NCI-H510A (cell line): ENCODE results near the gene PDE8B.

ENCODE experiments used
- DNase-seq: peaks from one replicate; lab custom pipeline; 2025; lab: John Stamatoyannopoulos, UW

The PDE8B gene

GRCh38 chr5:77319117-77319804 is 108.8 kb downstream of the PDE8B start:
- no peak for DNase-seq

- DNase-seq, result no peak
Observed at GRCh38 chr5:77321793-77322394, 111.4 kb downstream of the PDE8B start.

GRCh38 chr5:77322406-77322805 is 111.9 kb downstream of the PDE8B start:
- DNase-seq, result no peak

GRCh38 chr5:77325921-77326541 is 115.6 kb downstream of the PDE8B start:
- DNase-seq, result no peak

GRCh38 chr5:77326986-77327734 is 116.7 kb downstream of the PDE8B start:
- no peak for DNase-seq

- DNase-seq, result no peak
Observed at GRCh38 chr5:77328930-77329647, 118.6 kb downstream of the PDE8B start.

GRCh38 chr5:77329664-77330430 is 119.4 kb downstream of the PDE8B start:
- DNase-seq, result no peak

GRCh38 chr5:77333036-77333435 is 122.6 kb downstream of the PDE8B start:
- DNase-seq, result no peak

GRCh38 chr5:77333451-77334123 is 123.1 kb downstream of the PDE8B start:
- DNase-seq, result no peak

- no peak for DNase-seq
Observed at GRCh38 chr5:77337246-77337645, 126.8 kb downstream of the PDE8B start.

GRCh38 chr5:77337686-77338085 is 127.2 kb downstream of the PDE8B start:
- no peak for DNase-seq

GRCh38 chr5:77339337-77339890 is 128.9 kb downstream of the PDE8B start:
- no peak for DNase-seq

GRCh38 chr5:77343165-77343564 is 132.7 kb downstream of the PDE8B start:
- DNase-seq, result no peak

- no peak for DNase-seq
Observed at GRCh38 chr5:77347435-77348098, 137.1 kb downstream of the PDE8B start.

GRCh38 chr5:77353251-77353650 is 142.8 kb downstream of the PDE8B start:
- DNase-seq, result no peak

- DNase-seq, result no peak
Observed at GRCh38 chr5:77354454-77354853, 144.0 kb downstream of the PDE8B start.

- no peak for DNase-seq
Observed at GRCh38 chr5:77355080-77355479, 144.6 kb downstream of the PDE8B start.

- no peak for DNase-seq
Observed at GRCh38 chr5:77355751-77356150, 145.3 kb downstream of the PDE8B start.

GRCh38 chr5:77356740-77357139 is 146.3 kb downstream of the PDE8B start:
- no peak for DNase-seq
